Natural killer cell treated with Interleukin-12 subunit alpha and Interleukin-12 subunit beta and Interleukin-15 and Interleukin-18, amount 100 ng/mL, for 72 hours (primary cell): ENCODE measurements around the gene GRM4. TPM values are rescaled to one million over a fixed set of nuclear protein-coding genes. Genes with fewer than 3 reads are reported as not detected.
A peak's percentile ranks its signal among the peaks of the same experiment; 100 is the strongest.
"Not testable (repeated sequence)": the region's sequence is repeated elsewhere in the genome, so short reads cannot be mapped to it uniquely, and the experiment has no call there.

Experiments used
- ATAC-seq, 2 donors: fragments of 150-1000 bp; cut with Tn5 transposase in 1 of 2; sonication (Bioruptor Pico), chemical (Tn5 transposase) in 1 of 2; 2 replicates each; pipeline ENCODE4 v1.10.0; 2021
- DNase-seq: peaks from one replicate; pipeline ENCODE4 v3.0.0; 2022; ENCODE audit warnings: low spot score
- H3K27ac Mint-ChIP-seq, 2 donors: 1 replicate in 1 of 2; 2 replicates in 1 of 2; pipeline ENCODE4 v1.8.0; 2022; ENCODE audit warnings: mixed read lengths in 2 of 2, mild to moderate bottlenecking in 1 of 2, moderate library complexity in 1 of 2
- H3K27me3 Mint-ChIP-seq, 2 donors: 1 replicate in 1 of 2; 2 replicates in 1 of 2; pipeline ENCODE4 v1.8.0; 2022; ENCODE audit warnings: mixed read lengths in 2 of 2
- H3K36me3 Mint-ChIP-seq: one replicate; pipeline ENCODE4 v1.8.0; 2022; ENCODE audit warnings: mixed read lengths
- H3K4me1 Mint-ChIP-seq, 2 donors: 1 replicate in 1 of 2; 2 replicates in 1 of 2; pipeline ENCODE4 v1.8.0; 2022; ENCODE audit warnings: low read depth in 2 of 2, mixed read lengths in 2 of 2, mild to moderate bottlenecking in 1 of 2
- H3K4me3 Mint-ChIP-seq: one replicate; pipeline ENCODE4 v1.8.0; 2022; ENCODE audit warnings: mixed read lengths
- H3K9me3 Mint-ChIP-seq: 2 replicates; pipeline ENCODE4 v1.8.0; 2022; ENCODE audit warnings: mixed read lengths
- total RNA-seq, 2 donors: library from RNA; stranded (reverse); gene quantifications; one replicate each; pipeline ENCODE4 v1.2.3, GENCODE V29; 2022

Gene GRM4
- total RNA-seq, 2 donors from 2014 or later, result not detected

DNA sequence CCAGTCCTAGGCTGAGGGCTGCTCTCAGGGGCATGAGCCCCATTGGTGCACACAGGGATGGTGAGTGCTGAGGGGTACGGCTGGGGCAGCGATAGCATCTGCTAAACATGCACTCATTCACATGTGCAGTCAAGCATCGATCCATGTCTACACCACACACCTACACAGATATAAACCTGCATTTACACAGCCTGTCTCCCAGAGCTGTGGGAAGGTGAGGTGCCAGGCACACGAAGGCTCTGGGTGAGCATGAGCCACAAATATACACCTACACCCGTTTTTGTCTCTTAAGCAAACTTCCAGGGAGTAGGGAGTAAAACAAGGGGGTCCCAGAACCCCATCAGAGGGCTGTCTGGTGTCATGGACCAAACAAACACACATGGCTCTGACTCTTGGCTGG lies 99.3 kb downstream of the GRM4 start:
- Mint-ChIP-seq H3K36me3 (no peaks in the 10 kb centered on the region), H3K9me3 (no peaks in the 10 kb centered on the region), H3K4me3 (no peak overlapping the region), H3K27ac (no peak overlapping the region), H3K4me1 (peaks cover 12 to 15% of the 10 kb centered on the region in 2 donors), H3K27me3 (peaks cover 19% of the 10 kb centered on the region in 2 donors)
- ATAC-seq (no peak), DNase-seq (no peak)

DNA sequence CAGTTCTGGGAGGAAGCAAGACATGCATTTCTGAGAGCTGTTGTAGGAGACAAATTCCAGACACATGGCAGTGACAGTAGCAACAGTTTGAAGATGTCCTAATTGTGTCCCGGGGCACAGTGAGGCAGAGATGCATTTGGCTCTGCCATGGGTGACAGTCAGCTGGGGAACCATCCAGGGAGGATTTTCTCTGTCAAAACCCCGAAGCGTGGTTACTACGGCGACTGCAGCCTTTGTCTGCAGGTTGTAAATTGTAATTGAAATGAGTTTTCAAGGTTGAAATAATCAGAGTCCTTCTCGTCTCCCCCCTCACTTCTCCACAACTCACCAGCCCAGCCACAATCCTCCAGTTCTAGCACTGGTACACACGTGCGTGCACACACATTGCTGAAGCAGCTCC lies 100.1 kb downstream of the GRM4 start:
- H3K27ac Mint-ChIP-seq, result no peak overlapping the region
- peaks cover 12 to 15% of the 10 kb centered on the region in 2 donors for H3K4me1 Mint-ChIP-seq
- DNase-seq (no peak), ATAC-seq (no peak)
- H3K4me3 Mint-ChIP-seq, result no peak overlapping the region
- H3K9me3 Mint-ChIP-seq, result no peaks in the 10 kb centered on the region
- H3K27me3 Mint-ChIP-seq, result peaks cover 19% of the 10 kb centered on the region in 2 donors
- no peaks in the 10 kb centered on the region for H3K36me3 Mint-ChIP-seq

DNA sequence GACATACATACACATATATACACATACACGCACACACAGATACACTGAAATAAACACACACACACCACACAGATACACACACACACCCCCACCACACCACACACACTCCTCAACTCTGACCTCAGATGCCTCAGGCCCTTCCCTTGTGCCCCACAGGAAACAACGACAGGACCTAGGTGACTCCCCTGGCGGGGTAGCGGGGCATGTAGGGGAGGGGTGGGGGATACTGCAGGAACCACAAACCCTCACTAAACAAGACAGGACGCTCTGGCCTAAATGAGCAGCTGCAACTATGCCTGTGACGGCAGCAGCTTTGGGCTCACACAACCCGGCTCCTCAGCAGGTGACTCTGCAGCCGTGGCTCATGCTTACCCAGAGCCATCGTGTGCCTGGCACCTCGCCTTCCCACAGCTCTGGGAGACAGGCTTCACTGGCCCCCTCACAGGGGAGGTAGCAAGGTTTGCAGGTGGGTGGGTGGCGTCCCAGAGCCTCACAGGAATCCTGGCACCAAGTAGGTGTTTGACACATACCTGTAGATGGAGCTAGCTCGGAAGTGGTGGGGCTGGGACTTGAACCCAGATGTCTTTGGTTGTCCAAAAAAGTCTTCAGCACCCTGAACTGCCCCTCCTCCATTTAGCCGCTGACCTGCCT lies 100.8 kb downstream of the GRM4 start:
- peaks cover 12 to 15% of the 10 kb centered on the region in 2 donors for H3K4me1 Mint-ChIP-seq
- no peaks in the 10 kb centered on the region for H3K36me3 Mint-ChIP-seq
- H3K4me3 Mint-ChIP-seq, result no peak overlapping the region
- ATAC-seq (peak; percentile 34 to 46), DNase-seq (no peak)
- H3K27me3 Mint-ChIP-seq, result peaks cover 16 to 17% of the 10 kb centered on the region in 2 donors
- H3K9me3 Mint-ChIP-seq, result no peaks in the 10 kb centered on the region
- H3K27ac Mint-ChIP-seq, result no peak overlapping the region

DNA sequence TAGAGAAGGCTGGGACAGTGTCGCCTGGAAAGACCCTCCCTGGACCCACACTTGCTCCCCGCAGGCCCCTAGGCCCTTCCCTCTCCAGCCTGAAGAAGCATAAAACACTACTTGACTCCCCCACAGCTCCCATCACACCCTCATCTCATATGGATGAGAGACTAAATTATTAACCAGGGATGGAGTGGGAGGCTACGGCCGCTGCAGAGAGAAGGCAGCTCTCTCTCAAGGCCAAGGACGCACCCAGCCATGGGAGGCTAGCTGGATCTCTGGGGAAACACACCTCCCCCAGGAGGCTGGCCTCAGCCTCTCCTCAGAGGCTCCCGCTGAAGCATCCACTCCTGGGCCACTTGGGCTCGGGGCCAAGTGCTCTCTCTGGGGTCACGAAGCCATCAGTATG lies 102.5 kb downstream of the GRM4 start:
- H3K27me3 Mint-ChIP-seq, result peaks cover 0 to 5% of the 10 kb centered on the region in 2 donors
- H3K27ac Mint-ChIP-seq, result no peak overlapping the region
- DNase-seq (no peak), ATAC-seq (no peak)
- H3K4me1 Mint-ChIP-seq, result peaks cover 12 to 15% of the 10 kb centered on the region in 2 donors
- H3K9me3 Mint-ChIP-seq, result no peaks in the 10 kb centered on the region
- no peak overlapping the region for H3K4me3 Mint-ChIP-seq
- no peaks in the 10 kb centered on the region for H3K36me3 Mint-ChIP-seq

DNA sequence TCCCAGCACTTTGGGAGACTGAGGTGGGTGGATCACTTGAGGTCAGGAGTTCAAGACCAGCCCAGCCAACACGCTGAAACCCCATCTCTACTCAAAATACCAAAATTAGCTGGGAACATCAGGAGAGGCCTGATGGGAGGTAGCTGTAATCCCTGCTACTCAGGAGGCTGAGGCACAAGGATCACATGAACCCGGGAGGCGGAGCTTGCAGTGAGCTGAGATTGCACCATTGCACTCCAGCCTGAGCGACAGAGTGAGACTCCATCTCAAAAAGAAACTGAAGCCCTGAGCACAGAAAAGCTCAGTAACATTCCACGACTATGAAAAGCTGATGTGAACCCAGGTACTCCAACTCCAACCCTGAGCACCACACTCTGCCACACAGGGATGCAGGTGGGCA lies 103.9 kb downstream of the GRM4 start:
- H3K4me1 Mint-ChIP-seq, result peaks cover 12 to 15% of the 10 kb centered on the region in 2 donors
- not testable (repeated sequence) for H3K27me3 Mint-ChIP-seq, DNase-seq, H3K27ac Mint-ChIP-seq, H3K9me3 Mint-ChIP-seq, ATAC-seq, H3K36me3 Mint-ChIP-seq, H3K4me3 Mint-ChIP-seq

DNA sequence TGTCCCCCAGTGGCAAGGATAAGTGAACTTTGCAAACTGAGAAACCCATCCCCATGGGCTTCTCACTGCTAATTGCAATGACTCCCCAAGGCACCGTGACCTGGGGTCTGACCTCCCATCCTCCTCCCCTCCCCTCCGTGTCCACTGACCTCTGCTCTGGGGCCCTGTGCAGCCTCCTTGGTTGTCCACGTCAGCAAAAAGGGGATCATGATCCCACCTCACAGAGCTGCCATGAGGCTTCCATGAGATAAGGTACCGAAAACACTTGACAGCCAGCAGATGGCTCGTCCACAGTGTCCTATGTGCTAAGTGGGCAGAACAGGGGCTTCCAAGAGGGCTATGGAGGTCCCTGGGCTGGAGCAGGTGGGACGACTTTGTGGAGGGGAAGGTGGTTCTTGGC lies 104.5 kb downstream of the GRM4 start:
- no peak overlapping the region for H3K27ac Mint-ChIP-seq
- DNase-seq, result no peak
- ATAC-seq, result no peak
- no peak overlapping the region for H3K4me3 Mint-ChIP-seq
- H3K9me3 Mint-ChIP-seq, result no peaks in the 10 kb centered on the region
- H3K36me3 Mint-ChIP-seq, result no peaks in the 10 kb centered on the region
- peaks cover 15 to 18% of the 10 kb centered on the region in 2 donors for H3K4me1 Mint-ChIP-seq
- peaks cover 0 to 4% of the 10 kb centered on the region in 2 donors for H3K27me3 Mint-ChIP-seq

- peaks cover 10 to 16% of the 10 kb centered on the region in 2 donors for H3K4me1 Mint-ChIP-seq
- ATAC-seq (no peak), DNase-seq (no peak)
- H3K36me3 Mint-ChIP-seq, result no peaks in the 10 kb centered on the region
- no peak overlapping the region for H3K4me3 Mint-ChIP-seq
- H3K9me3 Mint-ChIP-seq, result no peaks in the 10 kb centered on the region
- H3K27me3 Mint-ChIP-seq, result peaks cover 7 to 9% of the 10 kb centered on the region in 2 donors
- H3K27ac Mint-ChIP-seq, result no peak overlapping the region
Measured at GRCh38 chr6:34039943-34040342, 105.9 kb downstream of the GRM4 start.

DNA sequence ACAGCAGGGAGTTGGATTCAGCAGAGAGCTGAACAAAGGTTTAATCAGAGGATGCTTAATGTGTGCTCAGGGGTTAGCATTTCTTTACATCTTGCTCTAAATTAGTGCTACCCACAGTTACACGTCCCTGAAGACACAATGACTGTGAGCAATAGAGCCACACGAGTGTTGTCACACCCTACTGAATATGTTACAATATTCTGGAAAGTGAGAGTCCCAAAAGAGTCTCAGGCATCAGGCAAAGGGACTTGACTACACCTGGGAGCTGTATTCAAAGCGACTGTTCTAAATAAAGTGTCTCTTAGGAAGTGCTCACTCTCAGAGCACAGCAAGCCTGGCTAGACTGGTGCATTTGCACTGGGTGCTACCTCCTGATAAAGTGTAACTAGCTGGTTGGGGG lies 108.7 kb downstream of the GRM4 start:
- Mint-ChIP-seq H3K27me3 (peaks cover 22 to 23% of the 10 kb centered on the region in 2 donors), H3K36me3 (no peaks in the 10 kb centered on the region), H3K4me3 (no peak overlapping the region), H3K9me3 (no peaks in the 10 kb centered on the region), H3K27ac (no peak overlapping the region), H3K4me1 (peaks cover 0 to 6% of the 10 kb centered on the region in 2 donors)
- no peak for DNase-seq
- no peak for ATAC-seq

DNA sequence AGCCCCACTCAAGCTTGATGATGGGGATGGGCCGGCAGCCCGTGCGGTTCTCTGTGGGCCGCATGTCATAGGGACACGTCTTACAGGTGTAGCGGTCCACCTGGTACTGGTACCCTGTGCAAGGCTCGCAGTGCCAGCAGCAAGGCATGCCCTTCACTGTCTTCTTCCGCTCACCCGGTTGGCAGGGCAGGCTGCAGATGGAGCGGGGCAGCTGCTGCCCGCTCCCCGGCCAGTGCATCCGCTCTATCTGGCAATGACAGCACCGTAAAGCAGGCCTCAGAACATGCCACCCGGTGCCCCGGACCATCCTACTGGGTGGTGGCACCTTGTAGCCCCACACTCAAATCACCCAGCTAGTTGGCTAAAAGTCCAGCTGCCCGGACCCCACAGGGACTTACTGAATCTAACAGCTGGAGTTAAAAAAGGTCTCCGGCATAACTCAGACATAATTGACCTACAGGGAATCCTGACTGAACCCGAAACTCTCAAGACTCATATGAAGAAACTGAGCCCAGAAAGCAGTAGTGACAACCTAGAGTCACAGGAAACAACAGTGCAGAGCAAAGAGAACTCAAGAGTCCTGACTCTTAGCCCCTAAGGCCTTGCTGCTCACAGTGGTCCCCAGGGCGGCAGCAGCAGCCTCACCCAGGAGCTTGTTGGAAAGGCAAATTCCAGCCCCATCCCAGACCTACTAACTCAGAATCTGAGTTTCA lies 109.4 kb downstream of the GRM4 start:
- ATAC-seq (peak in 1 of 2 donors; percentile 67), DNase-seq (no peak)
- H3K27ac Mint-ChIP-seq, result no peak overlapping the region

DNA sequence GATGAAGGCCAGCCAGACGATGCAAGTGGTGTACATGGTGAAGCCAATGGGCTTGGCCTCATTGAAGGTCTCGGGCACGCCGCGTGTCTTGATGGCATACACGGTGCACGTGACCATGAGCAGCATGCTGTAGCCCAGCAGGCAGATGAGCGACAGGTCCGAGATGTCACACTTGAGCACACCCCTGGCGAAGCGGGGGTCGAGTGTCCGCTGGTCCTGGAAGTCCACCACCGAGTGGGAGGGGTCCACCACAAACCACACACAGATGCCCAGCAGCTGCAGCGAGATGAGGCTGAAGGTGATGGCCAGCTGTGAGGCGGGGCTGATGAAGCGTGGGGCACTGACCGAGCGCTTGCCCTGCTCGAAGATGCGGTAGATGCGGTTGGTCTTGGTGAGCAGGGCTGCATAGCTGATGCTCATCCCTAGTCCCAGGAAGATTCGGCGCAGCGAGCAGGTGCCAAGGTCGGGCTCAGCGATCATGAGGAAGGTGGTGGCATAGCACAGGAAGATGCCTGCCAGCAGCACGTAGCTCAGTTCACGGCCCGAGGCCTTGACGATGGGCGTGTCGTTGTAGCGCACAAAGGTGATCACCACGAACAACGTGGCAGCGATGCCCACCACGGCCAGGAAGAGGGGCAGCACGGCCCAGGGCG lies 110.1 kb downstream of the GRM4 start:
- Mint-ChIP-seq H3K4me1 (peaks cover 0 to 6% of the 10 kb centered on the region in 2 donors), H3K9me3 (no peaks in the 10 kb centered on the region), H3K27ac (no peak overlapping the region), H3K36me3 (no peaks in the 10 kb centered on the region), H3K27me3 (peaks cover 25 to 29% of the 10 kb centered on the region in 2 donors), H3K4me3 (no peak overlapping the region)
- ATAC-seq (no peak), DNase-seq (no peak)

More for the DNA sequence above, 109.4 kb downstream of the GRM4 start:
- peaks cover 25 to 29% of the 10 kb centered on the region in 2 donors for H3K27me3 Mint-ChIP-seq
- no peaks in the 10 kb centered on the region for H3K9me3 Mint-ChIP-seq
- H3K36me3 Mint-ChIP-seq, result no peaks in the 10 kb centered on the region
- no peak overlapping the region for H3K4me3 Mint-ChIP-seq
- H3K4me1 Mint-ChIP-seq, result peaks cover 0 to 6% of the 10 kb centered on the region in 2 donors

GRCh38 chr6:34035161-34035560 lies 110.7 kb downstream of the GRM4 start:
- ATAC-seq, result no peak
- no peak overlapping the region for H3K27ac Mint-ChIP-seq
- H3K4me1 Mint-ChIP-seq, result peaks cover 0 to 6% of the 10 kb centered on the region in 2 donors
- peaks cover 25 to 29% of the 10 kb centered on the region in 2 donors for H3K27me3 Mint-ChIP-seq
- no peak overlapping the region for H3K4me3 Mint-ChIP-seq
- no peaks in the 10 kb centered on the region for H3K9me3 Mint-ChIP-seq
- H3K36me3 Mint-ChIP-seq, result no peaks in the 10 kb centered on the region
- DNase-seq, result no peak

DNA sequence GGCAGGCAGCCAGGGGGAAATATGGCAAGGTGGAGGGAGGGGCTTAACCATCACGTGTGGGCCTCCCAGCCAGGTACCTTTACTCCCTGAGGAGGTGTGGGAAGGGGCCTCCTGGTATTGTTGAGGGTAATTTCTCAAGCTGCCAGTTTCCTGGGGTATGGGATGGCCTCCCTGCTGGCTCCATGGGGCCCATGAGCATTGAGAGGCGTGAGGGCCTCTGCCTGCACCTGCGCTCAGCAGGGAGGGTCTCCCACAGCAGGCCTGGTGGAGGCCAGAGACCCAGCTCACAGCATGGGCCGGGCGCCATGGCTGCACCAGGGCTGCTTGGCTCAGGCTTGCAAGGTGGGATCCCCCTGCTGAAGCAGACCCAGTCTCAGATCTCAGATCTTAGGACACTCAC lies 113.0 kb downstream of the GRM4 start:
- no peak overlapping the region for H3K27ac Mint-ChIP-seq
- ATAC-seq (no peak), DNase-seq (no peak)
- peaks cover 0 to 6% of the 10 kb centered on the region in 2 donors for H3K4me1 Mint-ChIP-seq
- no peaks in the 10 kb centered on the region for H3K36me3 Mint-ChIP-seq
- no peaks in the 10 kb centered on the region for H3K9me3 Mint-ChIP-seq
- H3K4me3 Mint-ChIP-seq, result no peak overlapping the region
- H3K27me3 Mint-ChIP-seq, result peaks cover 25 to 29% of the 10 kb centered on the region in 2 donors

DNA sequence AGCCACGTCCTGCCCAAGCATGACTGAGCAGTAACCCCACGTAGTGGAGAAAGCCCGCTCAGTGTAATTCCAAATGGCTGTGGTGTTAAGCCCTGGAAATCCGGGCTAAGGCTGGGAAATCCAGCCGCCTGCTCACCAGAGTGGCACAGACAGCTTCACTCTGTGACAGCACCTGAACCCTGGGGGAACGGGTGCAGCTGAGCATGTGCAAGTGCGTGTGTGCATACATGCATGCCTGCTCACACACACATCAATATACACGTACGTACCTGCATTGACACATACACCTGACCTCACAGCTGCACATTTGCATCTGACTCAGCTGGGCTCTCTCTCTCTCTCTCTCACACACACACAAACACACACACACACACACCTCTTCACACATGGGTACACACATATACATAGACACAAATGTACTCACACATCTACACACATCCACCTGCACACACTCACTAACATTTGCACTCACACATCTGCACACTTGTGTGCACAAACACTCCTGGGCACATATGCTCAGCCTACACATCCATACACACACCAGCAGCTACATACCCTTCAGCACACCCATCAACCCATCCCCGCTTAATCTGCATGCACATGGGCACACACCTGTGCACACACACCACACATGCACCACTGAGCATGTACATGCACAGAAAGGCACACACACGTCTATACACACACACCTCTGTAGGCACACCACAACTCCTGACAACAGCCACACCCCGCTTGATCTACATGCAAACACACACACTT lies 114.1 kb downstream of the GRM4 start:
- H3K9me3 Mint-ChIP-seq, result no peaks in the 10 kb centered on the region
- ATAC-seq, result no peak

More for the DNA sequence above, 114.1 kb downstream of the GRM4 start:
- H3K36me3 Mint-ChIP-seq, result no peaks in the 10 kb centered on the region
- peaks cover 0 to 4% of the 10 kb centered on the region in 2 donors for H3K4me1 Mint-ChIP-seq
- peaks cover 24 to 29% of the 10 kb centered on the region in 2 donors for H3K27me3 Mint-ChIP-seq
- DNase-seq, result no peak
- no peak overlapping the region for H3K27ac Mint-ChIP-seq
- no peak overlapping the region for H3K4me3 Mint-ChIP-seq
